Activated T-helper 1 cell treated with anti-CD3 and anti-CD28 coated beads, Interleukin-2, amount 50 U/mL, for 16 hours (primary cell): Measurements from ENCODE around the gene MGAT5.

Source experiments
- DNase-seq, 2 donors: peaks; one replicate each; pipeline ENCODE4 v3.0.0-alpha.2; 2020; ENCODE audit warnings: low read depth in 1 of 2, low spot score in 1 of 2

Gene MGAT5

GRCh38 chr2:134231301-134231964 lies 22.4 kb upstream of the MGAT5 start:
- no peak for DNase-seq

DNA sequence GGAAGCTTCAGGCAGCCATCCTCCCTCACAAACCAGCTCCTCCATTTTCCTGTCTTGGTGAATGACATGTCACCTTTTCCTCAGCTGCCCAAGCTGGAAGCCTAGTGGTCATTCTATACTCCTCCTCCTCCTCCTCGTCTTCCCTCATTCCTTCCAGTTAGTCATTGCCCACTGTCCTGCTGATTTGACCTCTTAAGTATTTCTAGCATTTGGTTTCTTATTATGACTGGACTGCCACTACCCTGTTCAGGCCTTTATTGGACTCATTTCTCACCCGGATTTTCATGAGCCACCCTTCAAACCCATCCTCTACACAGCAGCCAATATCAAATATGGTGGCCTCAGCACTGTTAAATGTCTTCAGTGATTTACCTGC lies 21.9 kb upstream of the MGAT5 start:
- no peak for DNase-seq

GRCh38 chr2:134232461-134232860 lies 21.4 kb upstream of the MGAT5 start:
- DNase-seq: no peak

DNA sequence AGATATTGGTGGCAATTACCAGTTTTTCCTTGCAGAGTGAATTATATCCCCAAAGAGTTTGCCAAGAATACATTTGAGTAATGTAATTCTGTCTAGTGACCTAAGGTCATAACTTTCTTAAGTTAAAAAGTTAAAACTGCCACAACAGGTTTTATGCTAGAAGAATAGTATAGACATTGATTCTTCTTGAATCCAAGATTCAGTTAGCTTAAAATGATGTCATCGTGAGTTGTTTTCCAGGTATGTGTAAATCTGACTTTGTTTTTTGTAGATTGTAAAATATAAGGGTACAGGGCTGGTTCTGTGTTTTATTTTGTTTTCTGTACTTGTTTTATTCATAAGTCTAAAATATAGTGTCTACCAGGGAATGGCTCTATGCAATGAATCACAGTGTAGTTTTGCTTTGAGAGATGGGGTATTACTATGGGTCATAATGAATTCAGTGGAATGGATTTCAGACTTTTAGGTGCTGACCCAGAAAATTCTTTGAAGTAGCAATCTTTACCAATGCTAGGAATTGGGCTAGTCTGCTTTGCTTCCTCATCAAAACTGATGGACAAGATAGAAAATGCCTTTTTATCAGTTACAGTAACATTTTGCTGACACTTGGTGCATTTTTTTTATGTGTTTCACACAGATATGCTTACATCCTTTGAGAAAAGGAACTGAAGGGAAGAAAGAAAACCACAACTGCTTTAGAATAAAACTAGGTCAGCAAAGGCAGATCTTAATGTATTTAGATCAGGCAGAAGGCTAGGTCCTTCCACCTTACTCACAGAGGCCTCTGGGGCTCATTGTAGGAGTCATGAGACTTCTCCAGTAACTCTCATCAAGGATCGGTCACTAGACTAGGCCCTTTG lies 20.8 kb upstream of the MGAT5 start:
- no peak for DNase-seq

DNA sequence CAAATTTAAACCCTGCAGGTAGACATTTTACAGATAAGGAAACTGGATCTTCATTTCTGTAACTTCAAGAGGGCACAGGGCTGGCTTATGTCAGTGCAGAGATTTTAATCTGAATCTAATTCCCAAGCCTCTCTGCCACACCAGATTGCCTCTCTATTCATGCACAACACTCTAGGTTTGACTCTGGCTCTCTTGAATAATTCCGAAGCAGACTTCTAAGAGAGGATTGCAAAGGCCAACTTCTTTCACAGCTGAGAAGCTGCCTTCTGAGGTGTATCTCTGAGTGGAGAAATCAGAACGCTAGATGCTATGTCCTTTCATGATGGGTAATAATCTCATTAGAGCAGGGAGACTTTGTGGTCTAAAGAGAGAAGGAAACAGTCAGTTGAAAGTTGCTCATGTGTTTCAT lies 20.1 kb upstream of the MGAT5 start:
- DNase-seq: no peak

GRCh38 chr2:134234535-134234934 lies 19.3 kb upstream of the MGAT5 start:
- DNase-seq: no peak

- DNase-seq: no peak
These were observed 18.2 kb upstream of the MGAT5 start for GRCh38 chr2:134235510-134236144.

DNA sequence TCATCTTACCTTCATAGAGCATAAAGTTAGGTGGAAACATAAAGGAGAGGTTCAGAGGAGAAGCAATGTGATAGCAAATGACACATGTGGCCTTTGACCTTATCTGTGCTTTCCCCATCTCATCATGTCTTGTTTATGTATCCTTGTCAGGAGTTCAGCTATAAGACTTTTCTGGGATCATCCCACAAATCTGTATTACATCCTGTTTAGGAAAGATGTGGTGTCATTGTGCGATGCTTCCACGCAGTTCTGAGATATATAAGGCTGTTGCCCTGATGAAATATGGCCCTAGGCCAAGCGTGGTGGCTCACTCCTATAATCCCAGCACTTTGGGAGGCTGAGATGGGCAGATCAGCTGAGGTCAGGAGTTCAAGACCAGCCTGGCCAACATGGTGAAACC lies 15.5 kb upstream of the MGAT5 start:
- no peak for DNase-seq

GRCh38 chr2:134240061-134240460 lies 13.8 kb upstream of the MGAT5 start:
- DNase-seq: no peak

GRCh38 chr2:134241911-134242310 lies 12.0 kb upstream of the MGAT5 start:
- DNase-seq: no peak

- no peak for DNase-seq
These were observed 10.6 kb upstream of the MGAT5 start for GRCh38 chr2:134243244-134243643.

DNA sequence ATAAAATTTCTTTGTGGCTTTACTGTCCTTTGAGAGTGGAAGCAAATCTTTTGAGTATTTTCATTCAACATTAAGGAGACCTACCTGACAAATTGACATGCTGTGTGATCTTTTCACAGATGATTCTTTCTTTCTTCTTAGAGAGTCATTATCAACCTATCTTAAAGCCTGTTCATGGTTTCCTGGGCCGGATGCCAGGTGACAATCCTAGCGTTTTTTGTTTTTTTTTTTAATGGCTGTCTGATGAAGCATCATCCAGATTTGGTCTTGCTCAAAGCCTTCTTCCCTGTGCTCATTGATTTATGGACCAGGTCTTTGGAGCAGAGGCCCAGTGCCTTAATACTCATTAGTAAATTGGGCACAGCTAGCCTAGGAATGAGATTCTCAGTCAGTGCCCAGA lies 9.8 kb upstream of the MGAT5 start:
- DNase-seq: no peak

GRCh38 chr2:134244587-134244986 lies 9.3 kb upstream of the MGAT5 start:
- no peak for DNase-seq

DNA sequence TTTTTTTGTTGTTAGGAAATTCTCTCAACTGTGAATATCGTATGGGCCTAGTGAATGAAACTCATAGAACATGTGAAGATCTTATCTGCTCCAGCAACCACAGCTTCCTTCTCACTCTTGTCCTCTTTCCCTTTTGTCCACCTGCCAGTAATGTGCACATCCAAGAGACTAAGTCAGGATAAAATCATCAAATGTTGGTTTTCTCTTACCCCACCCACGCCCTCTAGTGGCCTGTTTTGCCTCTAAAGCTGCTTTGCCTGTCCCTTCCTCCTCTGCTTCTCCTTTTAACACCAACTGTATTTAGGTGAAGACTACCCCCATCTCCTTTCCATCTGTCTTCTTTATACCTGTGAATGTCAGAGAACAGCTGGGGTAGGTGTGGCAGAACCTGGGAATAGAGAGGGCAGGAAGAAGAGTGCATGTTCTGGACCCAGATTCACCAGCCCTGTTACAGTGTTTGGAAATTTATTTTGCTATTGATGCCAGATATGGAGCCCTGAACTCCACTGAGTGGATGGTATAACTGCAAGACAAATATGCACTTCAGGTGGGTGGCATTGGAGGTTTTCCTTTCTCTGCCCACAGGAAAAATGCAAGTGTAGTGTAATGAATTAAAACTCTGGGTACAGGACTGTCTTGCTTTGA lies 8.4 kb upstream of the MGAT5 start:
- peak; percentile 55 to 59 for DNase-seq

DNA sequence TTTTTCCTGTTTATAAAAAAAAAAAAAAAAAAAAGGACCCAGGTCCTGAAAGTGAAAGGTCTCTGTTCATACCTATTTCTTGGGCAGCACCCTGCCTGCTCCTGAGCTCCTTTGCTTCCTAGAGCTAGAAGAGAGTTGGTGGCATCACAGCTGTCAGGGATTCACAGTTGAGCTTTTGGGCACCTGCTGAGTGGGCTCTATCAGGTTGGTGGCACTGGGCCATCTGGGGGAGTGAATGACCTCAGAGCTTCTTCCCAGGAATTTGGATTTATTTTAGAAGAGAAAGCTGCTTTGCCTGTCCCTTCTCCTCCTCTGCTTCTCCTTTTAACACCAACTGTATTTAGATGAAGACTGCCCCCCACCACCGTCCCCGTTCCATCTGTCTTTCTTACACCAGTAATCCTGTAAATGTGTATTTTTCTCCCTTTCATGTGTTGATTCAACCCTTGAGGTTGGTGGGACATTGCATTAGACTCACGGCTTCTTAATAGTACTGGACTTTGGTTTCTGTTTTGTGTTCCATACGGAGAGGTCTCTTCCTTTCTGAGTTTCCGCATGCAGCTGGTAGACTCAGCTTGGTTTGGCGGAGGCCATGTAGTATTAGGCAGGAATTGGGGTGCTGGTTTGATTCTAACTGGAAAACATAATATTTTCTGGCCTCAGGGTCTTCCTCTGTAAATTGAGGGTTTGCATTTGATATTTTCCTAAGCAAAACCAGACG lies 7.6 kb upstream of the MGAT5 start:
- DNase-seq: no peak

- no peak for DNase-seq
These were observed 6.2 kb upstream of the MGAT5 start for GRCh38 chr2:134247679-134248078.

DNA sequence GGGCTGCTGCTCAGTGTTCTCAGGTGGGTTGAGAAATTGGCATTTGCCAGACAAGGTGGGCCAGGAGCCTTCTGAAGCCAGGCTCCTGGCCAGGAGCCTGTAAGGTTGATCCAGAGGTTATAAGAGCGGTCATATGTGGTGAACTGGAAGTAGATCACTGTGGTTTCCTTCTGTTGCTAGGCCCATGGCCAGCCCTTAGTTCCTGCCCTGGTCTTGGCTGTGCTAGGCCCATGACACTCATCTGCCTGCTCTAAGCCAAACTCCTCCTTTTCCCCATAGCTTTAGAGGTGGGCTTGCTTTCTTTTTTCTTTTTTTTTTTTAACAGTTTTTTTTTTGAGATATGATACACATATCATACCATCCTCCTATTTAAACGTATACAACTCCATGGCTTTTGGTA lies 5.0 kb upstream of the MGAT5 start:
- no peak for DNase-seq

GRCh38 chr2:134249755-134250154 lies 4.1 kb upstream of the MGAT5 start:
- DNase-seq: no peak

- no peak for DNase-seq
These were observed 2.9 kb upstream of the MGAT5 start for GRCh38 chr2:134250840-134251461.

- no peak for DNase-seq
These were observed 1.7 kb upstream of the MGAT5 start for GRCh38 chr2:134252092-134252750.
